Measurements from ENCODE around the gene PECR. TPM values are rescaled to one million over a fixed set of nuclear protein-coding genes. Genes with fewer than 3 reads are reported as not detected.

Gene PECR
- total RNA-seq, 1 experiment from 2014 or later = 15.3 TPM

GRCh38 chr2:216078776-216079175 is 2.8 kb downstream of the PECR start:
- no peak overlapping the region for H3K23ac ChIP-seq (ENCODE audit: insufficient read length, low read depth, low read length)
- H2BK12ac ChIP-seq (ENCODE audit: insufficient read length, low read depth, low read length) = no peak overlapping the region
- Mint-ChIP-seq H3K27me3 (ENCODE audit: low read depth) (no peaks in the 10 kb centered on the region; the same call in 1 of the 2 replicates), H3K36me3 (ENCODE audit: insufficient read depth in 1 of 3, low read depth in 3 of 3) (peaks cover 0 to 5% (median 0%) of the 10 kb centered on the region in 3 experiments; a peak in 5 of 7 replicates), H3K4me1 (peaks cover 21 to 27% of the 10 kb centered on the region in 2 experiments), H3K27ac (no peak overlapping the region; a peak in 1 of 7 replicates), H3K9me3 (no peaks in the 10 kb centered on the region), H3K4me3 (no peak overlapping the region)
- no peak for TF ChIP-seq CTCF (conservative IDR thresholded peaks at IDR 0.05)
- no CpG with 5 or more reads among the region's 1 CpG for WGBS (ENCODE audit: extremely low coverage, insufficient read length, low lambda C conversion rate)
- H3K4me1 ChIP-seq (ENCODE audit: insufficient read depth, low read length) = peaks cover 6% of the 10 kb centered on the region
- H3K23me2 ChIP-seq (ENCODE audit: insufficient read length, low read depth, low read length, poor library complexity, severe bottlenecking) = peaks cover 15% of the 10 kb centered on the region
- H3K14ac ChIP-seq (ENCODE audit: insufficient read depth, low read length) = no peak overlapping the region
- H2BK20ac ChIP-seq (ENCODE audit: low read depth, low read length, poor library complexity, severe bottlenecking) = no peak overlapping the region
- H3K27ac ChIP-seq (ENCODE audit: insufficient read length, low read depth, low read length) = no peak overlapping the region
- no peak overlapping the region for H3K18ac ChIP-seq (ENCODE audit: insufficient read length, low read depth, low read length)
- H4K91ac ChIP-seq (ENCODE audit: insufficient read length, low read depth, low read length) = no peak overlapping the region
- no peak overlapping the region for H4K8ac ChIP-seq (replicated peaks; ENCODE audit: insufficient read length, low read depth, low read length)
- H3T11ph ChIP-seq (ENCODE audit: low read length) = no peak overlapping the region
- no peak overlapping the region for H2BK15ac ChIP-seq (ENCODE audit: low read depth, low read length)
- no peaks in the 10 kb centered on the region for H3K79me1 ChIP-seq (ENCODE audit: insufficient read depth, low read depth, low read length, poor library complexity, severe bottlenecking)
- H3K4me2 ChIP-seq (ENCODE audit: insufficient read depth, insufficient read length, low read length) = no peak overlapping the region
- no peaks in the 10 kb centered on the region for H3K9me3 ChIP-seq (ENCODE audit: control insufficient read depth, low read depth, low read length)
- no peak overlapping the region for H3K9ac ChIP-seq (ENCODE audit: extremely low read depth, insufficient read length, low read length)
- no peak overlapping the region for H4K5ac ChIP-seq (ENCODE audit: insufficient read length, low read depth, low read length)
- H2BK120ac ChIP-seq (ENCODE audit: low read depth, low read length, poor library complexity, severe bottlenecking) = no peak overlapping the region
- H3K79me2 ChIP-seq (ENCODE audit: insufficient read depth, low read length) = no peaks in the 10 kb centered on the region
- H2BK5ac ChIP-seq (ENCODE audit: insufficient read length, low read length) = no peak overlapping the region
- H3K27me3 ChIP-seq (ENCODE audit: insufficient read depth, low read length) = no peaks in the 10 kb centered on the region
- no peak overlapping the region for H3K56ac ChIP-seq (ENCODE audit: insufficient read length, low read depth, low read length)
- DNase-seq = no peak
- H2AK5ac ChIP-seq (ENCODE audit: insufficient read length, low read length) = no peak overlapping the region
- H2AFZ ChIP-seq (ENCODE audit: low read length) = no peak overlapping the region
- no peak overlapping the region for H3K4ac ChIP-seq (ENCODE audit: low read depth, low read length)
- H4K20me1 ChIP-seq (ENCODE audit: control insufficient read depth, insufficient read depth, insufficient read length) = no peaks in the 10 kb centered on the region

Measured in H9 (cell line).